GM21381 (cell line): Measurements from ENCODE around the gene PADI1.
"Not testable (repeated sequence)": the region's sequence is repeated elsewhere in the genome, so short reads cannot be mapped to it uniquely, and the experiment has no call there.

Experiments used
- ATAC-seq: cut with Tn5 transposase; IDR thresholded peaks from one replicate; pipeline ENCODE4 v1.9.1; 2021; ENCODE audit warnings: mild to moderate bottlenecking, moderate library complexity; ENCODE audit not compliant: unreplicated experiment

The PADI1 gene

DNA sequence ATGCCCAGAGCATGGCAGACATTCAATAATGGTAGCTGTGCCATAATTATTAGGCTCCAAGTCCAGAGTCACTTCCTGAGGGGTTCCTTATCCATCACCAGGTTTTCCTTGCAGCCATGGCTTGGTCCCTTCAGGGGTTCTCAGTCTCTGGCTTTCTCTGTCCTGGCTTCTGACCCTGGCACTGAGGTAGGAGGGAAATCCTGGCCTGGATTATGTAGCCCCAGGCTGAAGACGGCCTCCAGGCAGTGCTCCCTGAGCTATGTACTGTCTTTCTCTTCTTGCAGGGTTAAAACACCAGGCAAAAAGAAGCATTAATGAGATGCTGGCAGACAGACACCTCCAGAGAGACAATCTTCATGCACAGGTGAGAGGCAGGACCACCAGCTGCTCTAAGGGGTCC is 34.5 kb downstream of the PADI1 start:
- ATAC-seq = no peak

DNA sequence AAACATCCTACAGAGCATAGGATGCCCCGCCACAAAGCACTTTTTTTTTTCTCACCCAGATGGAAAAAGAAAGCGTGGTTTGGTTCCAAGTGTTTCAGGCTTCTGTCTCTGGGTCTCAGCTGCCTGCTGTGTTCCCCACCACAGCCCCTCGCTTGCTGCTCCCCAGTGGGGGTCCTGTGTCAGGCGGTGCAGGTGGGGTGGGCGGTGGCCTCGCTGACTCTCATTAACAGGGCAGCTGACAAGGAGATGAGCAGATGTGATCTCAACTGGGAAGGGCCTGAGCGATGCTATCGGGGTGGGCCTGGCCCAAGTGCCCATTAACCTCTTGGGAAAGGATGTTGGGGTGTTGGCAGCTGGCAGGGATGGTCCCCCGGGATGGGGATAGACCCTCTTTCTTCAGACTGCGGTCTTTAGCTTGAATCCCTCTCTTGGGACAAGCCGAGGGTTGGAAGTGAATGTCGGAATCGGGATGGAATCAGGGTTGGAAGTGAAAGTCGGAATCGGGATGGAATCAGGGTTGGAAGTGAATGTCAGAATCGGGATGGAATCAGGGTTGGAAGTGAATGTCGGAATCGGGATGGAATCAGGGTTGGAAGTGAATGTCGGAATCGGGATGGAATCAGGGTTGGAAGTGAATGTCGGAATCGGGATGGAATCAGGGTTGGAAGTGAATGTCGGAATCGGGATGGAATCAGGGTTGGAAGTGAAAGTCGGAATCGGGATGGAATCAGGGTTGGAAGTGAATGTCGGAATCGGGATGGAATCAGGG is 36.3 kb downstream of the PADI1 start:
- ATAC-seq = not testable (repeated sequence)

DNA sequence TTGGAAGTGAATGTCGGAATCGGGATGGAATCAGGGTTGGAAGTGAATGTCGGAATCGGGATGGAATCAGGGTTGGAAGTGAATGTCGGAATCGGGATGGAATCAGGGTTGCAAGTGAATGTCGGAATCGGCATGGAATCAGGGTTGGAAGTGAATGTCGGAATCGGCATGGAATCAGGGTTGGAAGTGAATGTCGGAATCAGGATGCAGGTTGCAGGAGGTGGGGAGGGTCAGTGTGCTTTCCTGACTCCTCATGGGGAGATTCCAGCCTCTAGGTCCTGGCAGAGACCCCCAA is 36.8 kb downstream of the PADI1 start:
- not testable (repeated sequence) for ATAC-seq

DNA sequence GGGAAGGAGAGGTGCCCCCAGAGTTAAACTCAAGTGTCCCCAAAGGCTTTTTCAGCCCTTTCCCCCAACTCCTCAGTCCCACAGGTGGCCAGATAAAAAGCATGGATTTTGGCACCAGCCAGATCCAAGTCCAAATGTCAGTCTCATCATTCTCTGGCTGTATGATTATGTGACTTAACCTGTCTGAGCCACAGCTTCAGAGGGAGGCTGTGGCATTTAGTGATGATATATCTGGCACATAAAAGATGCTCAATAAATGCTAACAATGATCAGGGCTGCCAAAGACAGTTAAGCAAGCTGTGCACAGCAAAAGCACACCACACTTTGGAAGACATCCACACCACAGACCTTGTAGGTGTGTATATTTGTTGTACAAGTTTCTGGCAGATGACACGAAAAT is 38.3 kb downstream of the PADI1 start:
- no peak for ATAC-seq

DNA sequence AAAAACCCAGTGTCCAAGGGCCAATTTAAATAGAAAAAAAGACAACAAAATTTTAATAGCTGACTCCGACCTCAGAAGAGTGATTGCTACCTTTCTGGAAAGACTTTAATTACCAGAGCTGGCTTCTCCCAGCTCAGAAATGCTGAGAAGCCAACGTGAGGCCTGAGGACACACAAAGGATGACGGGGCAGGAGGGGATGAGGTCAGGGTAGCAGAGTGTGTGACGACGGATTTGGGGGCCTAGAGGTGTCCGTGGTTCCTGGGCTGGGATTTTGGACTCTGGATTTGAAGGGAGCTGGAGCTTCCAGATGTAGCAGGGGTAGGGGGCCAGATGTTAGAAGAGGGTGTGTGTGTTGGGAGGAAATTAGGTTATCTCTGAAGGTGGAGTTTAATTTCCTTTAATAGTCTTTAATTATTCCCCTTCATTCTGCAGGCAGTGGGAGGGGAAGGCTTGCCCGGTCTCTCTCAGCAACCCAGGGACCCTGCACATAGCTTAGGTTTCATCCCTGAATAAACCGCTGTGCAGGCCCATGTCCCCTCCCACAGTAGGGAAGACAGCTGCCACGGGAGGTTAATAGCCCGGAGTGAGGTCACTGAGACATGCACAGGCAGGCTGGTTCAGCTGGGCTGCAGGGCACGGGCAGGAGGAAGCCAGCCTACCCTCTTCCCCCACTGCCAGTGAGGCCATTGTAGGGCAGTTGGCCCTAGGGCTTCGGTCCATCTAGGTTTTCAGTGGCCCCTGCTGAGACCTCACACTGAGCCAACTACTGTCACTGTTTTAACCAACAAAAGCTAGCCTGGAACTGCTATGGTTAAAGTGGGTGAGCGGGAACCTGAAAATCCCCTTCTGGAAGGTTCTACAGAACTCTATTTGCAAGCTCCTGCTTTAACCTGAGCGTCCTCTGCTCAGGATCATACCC is 40.2 kb downstream of the PADI1 start:
- no peak for ATAC-seq

DNA sequence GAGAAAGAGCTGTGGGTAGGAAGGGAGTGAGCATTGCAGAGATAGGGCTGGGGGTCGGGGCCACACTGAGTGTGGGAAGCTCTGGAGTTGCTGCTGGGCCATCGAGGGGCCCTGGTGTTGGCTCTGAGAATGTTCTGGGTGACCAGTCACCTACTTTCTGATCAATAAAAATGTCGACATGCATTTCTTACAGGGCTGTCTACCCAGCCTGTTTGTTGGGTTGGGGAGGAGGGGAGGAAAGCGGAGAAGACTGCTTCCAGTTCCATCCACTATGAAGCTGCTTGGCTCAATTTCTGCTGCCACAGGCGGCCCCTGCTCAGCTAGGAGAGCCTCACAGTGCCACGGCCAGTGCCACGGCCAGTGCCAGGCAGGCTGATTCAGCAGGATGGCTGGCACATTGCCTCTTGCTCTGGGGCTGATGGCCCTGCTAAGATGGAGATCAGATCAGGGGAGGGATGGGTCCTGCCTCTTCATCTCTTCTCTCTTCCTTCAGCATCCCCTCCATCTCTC is 40.9 kb downstream of the PADI1 start:
- no peak for ATAC-seq

DNA sequence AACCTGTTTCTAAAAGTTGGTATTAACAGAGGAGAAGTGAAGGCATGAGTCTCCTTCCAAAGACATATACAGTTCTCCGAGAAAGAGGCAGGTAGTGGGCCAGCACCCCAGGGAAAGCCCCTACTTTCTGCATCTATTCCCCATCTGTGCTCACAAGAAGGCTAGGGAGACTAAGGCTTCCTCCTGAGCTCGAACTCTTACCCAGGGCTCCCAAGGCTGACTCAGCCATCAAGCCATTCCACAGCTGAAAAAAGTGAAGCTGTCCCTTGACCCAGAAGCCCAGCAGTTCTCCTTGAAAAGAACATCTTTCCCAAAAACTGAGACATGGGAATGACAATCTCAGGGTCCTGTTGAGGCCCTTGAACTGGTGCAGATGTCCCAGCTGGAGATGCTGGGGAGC is 42.0 kb downstream of the PADI1 start:
- no peak for ATAC-seq

DNA sequence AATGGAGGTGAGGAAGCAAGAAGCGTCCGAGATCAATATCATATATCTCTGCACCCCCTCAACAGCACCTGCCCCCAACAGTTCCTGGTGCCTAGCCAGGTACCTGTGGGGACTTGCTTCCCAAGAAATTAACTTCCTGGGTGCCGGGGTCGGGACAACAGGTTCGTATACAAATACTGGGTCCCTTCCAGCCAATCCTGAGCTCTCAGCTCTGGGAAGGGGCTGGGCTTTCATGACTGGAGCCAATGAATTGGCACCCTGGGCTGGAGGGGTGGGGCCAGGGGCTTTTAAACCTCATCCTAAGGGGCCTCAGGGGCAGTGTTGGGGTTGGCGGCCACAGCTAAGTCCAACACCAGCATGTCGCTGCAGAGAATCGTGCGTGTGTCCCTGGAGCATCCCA is 43.9 kb downstream of the PADI1 start, which contains the start of gene PADI3:
Gene PADI3 (plus strand): TSS at position 318 of the 400 bp plus-strand sequence. CDS start 40 bp downstream, at position 358.
- no peak for ATAC-seq

DNA sequence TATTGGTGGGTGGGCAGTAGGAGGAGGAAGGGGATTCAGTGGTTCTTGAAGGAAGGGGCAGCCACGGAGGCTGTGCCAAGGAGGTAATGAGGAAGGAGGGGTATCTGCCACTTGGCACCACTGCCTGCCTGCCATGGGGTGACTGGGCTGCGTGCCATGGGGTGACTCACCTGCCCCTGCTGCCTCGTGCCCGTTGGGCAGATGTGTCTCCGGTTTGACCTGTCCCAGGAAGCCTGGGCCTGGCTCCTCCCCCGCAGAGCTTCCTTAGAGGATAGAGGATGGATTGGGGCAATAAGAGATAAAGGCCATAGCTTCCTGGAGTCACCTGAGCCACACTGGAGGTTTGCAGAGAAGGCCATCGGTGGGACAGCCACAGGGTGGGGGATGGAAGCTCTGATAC is 45.7 kb downstream of the PADI1 start:
- ATAC-seq = no peak

DNA sequence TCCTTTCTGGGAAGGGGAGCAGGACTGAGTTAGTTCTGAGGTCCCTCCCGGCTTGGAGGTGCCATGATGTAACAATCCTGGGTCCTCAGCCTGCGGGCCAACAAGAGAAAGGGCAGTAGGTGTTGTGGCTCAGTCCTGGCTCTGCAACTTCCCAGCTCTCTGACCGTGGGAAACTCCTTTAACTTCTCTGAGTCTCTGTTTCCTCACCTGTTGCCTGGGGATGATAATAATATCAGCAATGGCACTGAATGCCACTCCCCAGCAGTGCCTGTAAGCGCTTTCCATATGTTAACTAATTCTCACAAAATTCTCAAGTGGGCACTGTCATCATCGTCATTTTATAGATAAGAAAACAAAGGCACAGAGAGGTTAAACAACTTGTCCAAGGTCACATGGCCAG is 46.3 kb downstream of the PADI1 start:
- ATAC-seq = no peak

DNA sequence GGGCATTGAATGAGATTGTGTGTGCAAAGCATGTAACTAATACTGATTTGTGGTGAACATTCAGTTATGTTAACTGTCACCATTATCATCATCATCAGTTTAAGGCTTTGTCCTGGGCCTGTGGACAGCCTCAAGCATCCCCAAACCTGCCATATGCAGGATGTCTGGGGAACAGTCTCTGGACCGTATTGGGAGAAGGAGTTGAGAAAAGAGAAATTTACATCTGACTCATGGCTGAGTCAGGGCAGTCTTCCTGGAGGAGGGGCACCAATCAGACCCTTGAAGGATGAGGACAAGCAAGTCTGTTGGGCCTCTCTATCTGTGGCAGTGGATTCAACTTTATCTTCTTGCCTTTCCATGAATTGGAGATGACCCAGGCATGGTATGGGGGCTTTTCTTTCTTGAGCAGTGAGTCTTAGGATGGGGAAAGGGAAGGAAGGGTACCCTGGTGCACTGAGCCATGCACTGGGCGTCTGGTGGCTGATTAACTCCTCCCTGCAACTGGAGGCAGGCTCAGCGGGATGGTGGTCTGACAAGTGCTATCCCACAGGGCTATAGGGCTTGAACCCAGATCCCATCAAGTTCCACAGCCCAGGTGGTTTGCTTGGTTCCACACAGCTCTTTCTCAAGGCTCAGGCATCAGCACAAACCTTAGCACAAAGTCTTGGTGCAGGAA is 46.9 kb downstream of the PADI1 start:
- no peak for ATAC-seq

DNA sequence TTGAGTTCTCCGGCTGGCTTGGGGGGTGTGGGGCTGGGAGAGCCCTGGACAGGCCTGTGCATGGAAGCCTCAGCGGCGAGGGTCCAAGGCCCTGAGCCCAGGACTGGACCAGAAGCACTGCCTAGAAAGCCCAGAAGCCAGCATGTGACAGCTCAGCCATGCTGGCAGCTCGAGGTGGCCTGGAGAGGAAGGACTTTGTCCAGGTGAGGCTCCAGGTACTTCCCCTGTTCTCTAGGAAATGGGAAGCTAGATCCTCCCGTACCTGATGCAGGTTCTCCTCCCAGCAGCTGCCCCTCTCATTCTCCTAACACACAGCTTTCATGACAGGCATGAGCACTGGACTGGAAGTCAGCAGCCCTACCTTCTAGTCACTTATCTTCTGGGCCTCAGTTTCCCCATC is 50.4 kb downstream of the PADI1 start:
- ATAC-seq = no peak

DNA sequence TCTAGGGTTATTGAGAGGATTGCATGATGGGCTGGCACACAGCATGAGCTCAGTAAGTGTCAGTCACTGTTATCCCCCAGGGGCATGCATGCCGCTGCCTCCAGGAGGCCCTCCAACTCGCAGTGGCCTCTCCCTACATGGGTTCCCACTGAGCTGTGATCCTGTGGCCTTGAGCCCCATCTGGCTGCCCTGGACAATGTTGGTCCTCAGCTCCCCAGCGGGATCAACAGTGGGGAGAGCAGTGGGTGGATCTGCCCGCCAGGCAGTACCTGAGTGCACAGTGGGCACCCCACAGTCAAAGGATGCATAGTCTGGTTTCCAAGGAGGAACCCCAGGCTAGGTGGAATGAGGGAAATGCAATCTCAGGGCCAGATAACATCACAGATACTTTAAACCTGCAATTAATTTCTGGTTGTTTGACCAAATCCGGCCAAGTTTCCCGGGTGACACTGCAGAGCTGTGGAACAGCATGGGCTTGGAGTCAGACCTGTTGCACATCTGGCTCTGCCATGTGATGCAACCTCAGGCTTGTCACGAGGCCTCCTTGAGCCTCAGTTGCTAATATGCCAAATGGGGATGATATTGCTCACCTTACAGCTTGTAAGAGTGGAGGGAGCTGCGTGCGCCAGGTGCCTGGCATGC is 53.3 kb downstream of the PADI1 start:
- ATAC-seq = no peak

DNA sequence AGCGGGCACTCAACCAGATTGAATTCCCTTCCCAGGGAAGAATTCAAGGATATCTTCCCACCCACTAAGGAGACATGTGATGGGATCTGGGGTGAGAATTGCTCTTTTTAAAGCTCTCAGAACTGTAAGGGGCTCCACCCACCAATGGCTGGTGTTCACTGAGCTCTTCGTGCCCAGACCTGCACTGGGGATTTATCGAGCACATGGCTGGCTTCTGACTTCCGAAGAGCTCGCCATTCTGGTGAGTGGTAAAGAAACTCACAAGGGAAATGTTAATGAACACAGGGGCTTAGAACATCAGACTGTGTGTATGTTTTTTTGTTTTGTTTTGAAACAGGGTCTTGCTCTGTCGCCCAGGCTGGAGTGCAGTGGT is 53.8 kb downstream of the PADI1 start:
- ATAC-seq = no peak

DNA sequence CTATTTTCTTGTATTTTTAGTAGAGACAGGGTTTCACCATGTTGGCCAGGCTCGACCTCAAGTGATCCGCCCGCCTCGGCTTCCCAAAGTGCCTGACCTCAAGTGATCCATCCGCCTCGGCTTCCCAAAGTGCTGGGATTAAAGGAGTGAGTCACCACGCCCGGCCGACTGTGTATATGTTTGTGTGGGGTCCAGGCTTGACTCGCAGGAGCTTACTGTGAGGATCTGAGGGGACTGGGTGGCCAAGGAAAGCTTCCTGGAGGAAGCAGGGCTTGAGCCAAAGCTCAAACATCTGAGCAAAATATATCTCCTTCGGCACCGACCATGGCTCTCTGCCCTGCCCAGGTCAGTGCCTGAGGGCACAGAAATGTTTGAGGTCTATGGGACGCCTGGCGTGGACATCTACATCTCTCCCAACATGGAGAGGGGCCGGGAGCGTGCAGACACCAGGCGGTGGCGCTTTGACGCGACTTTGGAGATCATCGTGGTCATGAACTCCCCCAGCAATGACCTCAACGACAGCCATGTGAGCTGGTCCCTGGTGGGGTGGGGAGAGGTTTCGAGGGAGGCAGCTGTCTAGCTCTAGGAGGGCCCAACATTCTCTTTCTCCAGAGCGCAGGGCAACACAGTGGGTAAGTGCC is 54.4 kb downstream of the PADI1 start:
- ATAC-seq = no peak

DNA sequence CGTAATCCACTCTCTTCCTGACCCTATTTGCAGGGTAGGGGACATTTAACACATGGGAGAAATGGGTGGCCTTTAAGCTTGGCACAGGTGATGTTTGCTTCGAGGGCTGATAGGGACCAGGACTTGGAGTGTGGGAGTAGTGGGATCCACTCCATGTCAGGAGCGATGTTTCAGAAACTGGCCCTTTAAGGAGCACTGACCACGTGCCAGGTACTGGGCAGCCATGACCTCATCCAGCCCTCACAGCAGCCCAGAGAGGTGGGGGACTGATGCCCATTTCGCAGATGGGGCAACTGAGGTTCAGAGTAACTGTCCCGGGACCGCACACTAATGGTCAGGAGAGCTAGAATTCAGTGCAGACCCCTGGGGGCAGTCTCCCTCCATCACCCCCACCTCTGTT is 55.3 kb downstream of the PADI1 start:
- ATAC-seq = no peak

DNA sequence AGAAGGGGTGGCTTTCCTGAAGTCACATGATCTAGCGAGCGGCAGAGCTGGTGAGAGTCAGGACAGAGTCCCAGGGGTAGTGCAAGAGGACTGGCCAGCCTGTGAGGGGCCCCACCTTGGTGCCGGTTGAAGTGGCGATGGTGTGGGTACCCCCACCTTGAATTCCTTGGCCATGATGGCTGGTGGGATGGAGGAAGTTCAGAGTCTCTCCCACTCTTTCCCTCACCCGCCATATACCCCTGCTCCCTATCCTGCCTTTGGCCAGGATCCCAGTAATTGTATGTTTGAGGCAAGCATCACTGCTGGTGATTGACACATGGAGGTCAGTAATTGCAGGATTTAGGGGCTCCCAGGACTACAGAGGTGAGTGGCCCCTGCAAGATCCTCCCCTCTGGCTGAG is 55.8 kb downstream of the PADI1 start:
- no peak for ATAC-seq

DNA sequence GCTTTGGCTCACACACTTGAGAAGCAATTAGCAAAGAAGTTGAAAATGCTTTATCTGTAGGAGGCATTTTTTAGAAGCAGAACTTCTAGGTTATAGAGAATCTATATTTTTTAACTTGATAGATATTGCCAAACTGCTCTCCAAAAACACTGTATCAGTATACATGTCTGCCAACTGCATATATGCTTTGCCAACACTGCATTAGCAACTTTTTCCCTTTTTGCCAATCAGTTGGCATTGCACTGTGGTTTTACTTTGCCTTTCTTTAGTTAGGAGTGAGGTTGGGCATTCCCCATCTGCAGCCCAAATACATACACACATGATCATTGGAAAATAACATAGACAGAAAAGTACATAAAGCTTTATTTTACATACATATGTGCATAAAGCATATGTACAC is 59.0 kb downstream of the PADI1 start:
- no peak for ATAC-seq

DNA sequence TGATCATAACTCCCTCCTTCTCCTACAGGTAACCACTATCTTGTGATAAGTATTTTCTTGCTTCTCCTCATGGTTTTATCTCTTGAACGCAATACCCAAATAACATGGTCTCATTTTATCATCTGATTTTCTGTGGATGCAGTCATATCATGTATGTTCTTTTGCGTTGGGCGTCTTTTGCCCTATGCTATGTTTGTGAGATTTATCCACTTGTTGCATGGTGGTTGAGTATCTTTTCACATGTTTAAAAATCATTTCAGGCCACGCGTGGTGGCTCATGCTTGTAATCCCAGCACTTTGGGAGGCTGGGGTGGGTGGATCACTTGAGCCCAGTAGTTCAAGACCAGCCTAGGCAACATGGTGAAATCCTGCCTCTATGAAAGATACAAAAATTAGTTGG is 59.5 kb downstream of the PADI1 start:
- ATAC-seq = no peak

DNA sequence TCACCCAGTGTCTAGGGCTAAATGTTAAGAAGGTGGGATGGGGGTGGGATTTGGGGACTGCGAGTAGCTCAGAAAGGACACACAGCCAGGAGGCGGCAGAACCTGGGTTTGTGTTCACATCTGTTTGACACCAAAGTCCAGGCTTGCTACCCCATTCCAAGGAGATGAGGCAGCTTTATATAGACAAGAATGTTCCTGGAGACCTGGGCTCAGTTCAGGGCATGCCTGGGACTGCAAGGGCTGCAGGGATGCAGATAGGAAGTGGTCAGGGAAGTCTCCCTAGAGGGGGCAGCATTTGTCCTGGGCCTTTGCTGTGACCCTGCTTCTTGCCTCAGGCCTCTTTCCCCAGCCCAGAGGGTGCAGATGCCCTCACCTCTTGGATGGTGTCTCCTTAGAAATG is 60.2 kb downstream of the PADI1 start:
- no peak for ATAC-seq

DNA sequence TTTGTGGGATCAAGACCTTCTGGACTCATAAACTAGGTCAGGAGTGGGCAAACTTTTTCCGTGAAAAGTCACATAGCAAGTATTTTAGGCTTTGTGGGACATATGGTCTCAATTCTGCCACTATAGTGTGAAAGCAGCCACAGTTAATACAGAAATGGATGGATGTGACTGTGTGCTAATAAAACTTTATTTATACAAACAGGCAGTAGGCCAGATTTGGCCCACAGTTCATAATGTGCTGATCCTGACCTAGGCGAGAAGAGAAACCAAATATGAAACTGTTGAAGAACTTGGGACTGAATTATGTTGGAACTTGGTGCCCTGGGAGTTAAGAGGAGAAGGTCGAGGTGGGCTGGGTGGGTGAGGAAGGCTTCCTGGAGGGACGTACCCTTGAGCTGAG is 61.0 kb downstream of the PADI1 start:
- ATAC-seq = no peak
